DND-41 (cell line): ENCODE results near the gene TOX2.

Source experiments
- CTCF ChIP-seq: IDR thresholded peaks from 2 replicates; pipeline ENCODE4 v1.5.1; 2012; ENCODE audit warnings: borderline replicate concordance, low read length, moderate library complexity, mild to moderate bottlenecking; ENCODE audit not compliant: poor library complexity, severe bottlenecking; ENCODE audit errors: extremely low read depth
- EZH2 ChIP-seq: IDR thresholded peaks from 3 replicates; pipeline ENCODE4 v1.6.1; 2012; ENCODE audit warnings: borderline replicate concordance, low read depth, mild to moderate bottlenecking, moderate library complexity, low read length, inconsistent platforms; ENCODE audit not compliant: severe bottlenecking

DNA sequence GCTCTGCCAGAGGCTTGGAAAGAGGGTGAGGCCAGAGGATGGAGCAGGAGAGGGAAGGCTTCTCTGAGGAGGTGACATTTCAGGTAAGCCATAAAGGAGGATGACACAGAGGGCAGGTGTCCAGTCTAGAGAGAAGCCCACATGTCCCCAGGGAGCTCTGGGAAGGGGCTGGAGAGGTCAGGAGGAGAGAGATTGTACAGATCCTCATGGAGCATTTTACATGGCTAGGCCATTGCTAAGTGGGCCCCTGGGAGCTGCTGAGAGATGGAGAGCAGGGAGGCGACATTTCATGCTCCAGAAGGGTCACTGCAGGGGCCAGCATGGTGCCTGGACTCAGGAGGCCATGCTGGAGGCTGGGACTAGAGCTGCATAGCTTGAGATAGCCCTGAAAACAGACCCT, 124.5 kb downstream of the TOX2 start:
- TF ChIP-seq CTCF, result no peak
- TF ChIP-seq EZH2, result no peak
